GM12891 (cell line): ENCODE results near the gene MYO6.

ENCODE experiments used
- DNase-seq: peaks from one replicate; pipeline ENCODE4 v3.0.0; 2011; ENCODE audit warnings: low spot score; ENCODE audit not compliant: insufficient read length
- FAIRE-seq: peaks from 2 replicates; lab custom pipeline; 2011; peaks lifted over from hg19 to GRCh38; lab: Jason Lieb, UNC
- PAX5 ChIP-seq: IDR thresholded peaks from 2 replicates; pipeline ENCODE4 v1.6.1; 2011; ENCODE audit warnings: low read length, moderate library complexity, mild to moderate bottlenecking; ENCODE audit not compliant: insufficient read depth, severe bottlenecking
- POLR2A ChIP-seq: IDR thresholded peaks from 2 replicates; pipeline ENCODE4 v1.6.1; 2011; ENCODE audit warnings: low read depth, low read length, control low read depth
- POLR2AphosphoS5 ChIP-seq: IDR thresholded peaks from 2 replicates; pipeline ENCODE4 v1.6.1; 2011; ENCODE audit warnings: low read depth, low read length, control low read depth
- POU2F2 ChIP-seq: IDR thresholded peaks from 2 replicates; pipeline ENCODE4 v1.6.1; 2011; ENCODE audit warnings: low read depth, mild to moderate bottlenecking, control low read depth, low read length, moderate library complexity
- SPI1 ChIP-seq: IDR thresholded peaks from 2 replicates; pipeline ENCODE4 v1.6.1; 2011; ENCODE audit warnings: low read depth, low read length, control low read depth
- TAF1 ChIP-seq: IDR thresholded peaks from 2 replicates; pipeline ENCODE4 v1.6.1; 2011; ENCODE audit warnings: low read depth, low read length, control low read depth

The MYO6 gene

DNA sequence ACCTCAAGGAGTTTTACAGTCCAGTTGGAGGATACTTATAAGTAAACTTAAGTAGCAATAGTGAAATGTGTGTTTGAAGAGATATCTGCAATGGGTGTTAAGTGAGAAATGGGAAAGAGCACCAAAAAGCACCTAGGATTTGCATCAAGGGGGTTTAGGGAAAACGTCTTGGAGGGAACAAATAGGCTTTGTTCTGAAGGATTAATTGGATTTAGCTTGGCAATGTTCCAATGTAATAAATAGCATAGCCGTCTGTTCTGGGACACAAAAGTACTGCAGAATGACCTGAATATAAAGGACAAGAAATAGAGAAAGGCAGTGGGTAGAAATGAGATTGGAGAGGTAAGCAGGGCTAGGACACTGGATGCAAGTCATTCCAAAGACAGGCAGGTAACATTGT lies 2.8 kb upstream of the MYO6 start:
- FAIRE-seq (no peak), DNase-seq (no peak)
- no peak for TF ChIP-seq SPI1
- TF ChIP-seq PAX5: no peak
- no peak for TF ChIP-seq POLR2AphosphoS5
- no peak for TF ChIP-seq POLR2A
- TF ChIP-seq TAF1: no peak
- no peak for TF ChIP-seq POU2F2

DNA sequence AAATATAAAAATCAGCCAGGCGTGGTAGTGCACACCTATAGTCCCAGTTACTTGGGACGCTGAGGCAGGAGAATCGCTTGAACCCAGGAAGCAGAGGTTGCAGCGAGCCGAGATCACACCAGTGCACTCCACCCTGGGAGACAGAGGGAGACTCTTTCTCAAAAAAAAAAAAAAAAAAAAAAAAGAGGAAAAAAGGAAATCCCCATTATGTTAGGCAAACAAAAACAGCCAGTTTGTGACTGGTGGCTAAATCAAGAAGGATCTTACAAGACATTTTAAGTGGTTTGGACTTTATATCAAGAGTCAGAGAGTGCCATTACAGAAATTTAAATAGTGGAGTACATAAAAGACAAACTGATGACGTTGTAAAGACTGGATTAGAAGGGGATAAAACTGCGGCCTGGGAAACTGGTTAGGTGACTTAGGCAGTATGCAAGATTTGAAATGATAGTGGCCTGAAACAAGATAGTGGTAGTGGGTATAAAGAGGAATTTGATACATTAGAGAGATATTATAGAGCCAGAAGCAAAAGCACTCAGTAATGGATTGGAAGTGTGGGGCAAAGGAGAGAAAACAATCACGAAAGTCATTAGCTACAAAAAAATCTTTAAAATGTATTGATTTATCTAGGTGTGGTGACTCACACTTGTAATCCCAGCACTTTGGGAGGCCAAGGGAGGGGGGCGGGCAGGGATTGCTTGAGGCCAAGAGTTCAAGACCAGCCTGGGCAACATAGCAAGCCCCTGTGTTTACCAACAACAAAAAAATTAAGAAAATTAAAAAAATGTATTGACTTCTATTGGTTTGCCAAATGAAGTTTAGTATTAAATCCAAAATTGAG lies 1.7 kb upstream of the MYO6 start:
- DNase-seq: no peak
- FAIRE-seq: no peak
- TF ChIP-seq POLR2AphosphoS5: no peak
- TF ChIP-seq POLR2A: no peak
- TF ChIP-seq POU2F2: no peak
- no peak for TF ChIP-seq SPI1
- no peak for TF ChIP-seq TAF1
- TF ChIP-seq PAX5: no peak

DNA sequence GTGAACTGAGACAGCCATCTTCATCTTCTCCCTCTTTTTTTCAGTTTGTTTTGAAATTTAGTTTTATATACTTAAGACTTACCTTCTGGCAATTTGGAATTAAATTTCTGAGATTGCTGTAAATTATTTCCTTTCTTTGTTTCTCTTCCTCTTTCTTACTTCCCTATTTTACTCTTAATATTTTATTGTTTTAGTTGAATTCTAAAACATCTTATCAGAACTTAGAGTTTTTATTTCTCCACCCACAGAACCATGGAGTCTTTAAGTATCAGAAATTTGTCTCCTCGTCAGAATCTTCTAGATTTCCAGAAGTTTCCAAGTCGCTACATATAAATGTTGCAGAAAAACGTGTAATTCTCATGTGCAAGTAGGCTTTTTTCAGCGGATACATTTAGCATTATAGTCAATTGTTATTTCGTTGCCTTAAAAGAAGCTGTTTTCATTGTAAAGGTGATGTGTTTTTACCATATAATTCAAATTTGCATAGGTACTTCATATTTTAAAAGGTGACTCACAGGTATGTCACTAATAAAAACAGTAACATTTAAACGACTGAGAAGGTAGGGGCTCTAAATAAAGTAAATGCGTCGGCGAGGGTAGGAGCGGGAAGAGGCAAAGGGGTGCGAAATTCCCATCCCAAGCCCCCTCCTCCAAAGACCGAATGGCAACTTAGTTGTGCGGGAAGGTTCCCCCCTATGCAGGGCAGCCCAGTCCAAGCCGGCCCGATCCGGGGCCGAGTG lies 866 bp upstream of the MYO6 start:
- TF ChIP-seq SPI1: no peak; the same call in 1 of the 2 replicates
- no peak for TF ChIP-seq TAF1
- TF ChIP-seq POU2F2: no peak
- no peak for TF ChIP-seq POLR2A
- TF ChIP-seq POLR2AphosphoS5: no peak
- no peak for TF ChIP-seq PAX5
- DNase-seq: no peak
- no peak for FAIRE-seq

DNA sequence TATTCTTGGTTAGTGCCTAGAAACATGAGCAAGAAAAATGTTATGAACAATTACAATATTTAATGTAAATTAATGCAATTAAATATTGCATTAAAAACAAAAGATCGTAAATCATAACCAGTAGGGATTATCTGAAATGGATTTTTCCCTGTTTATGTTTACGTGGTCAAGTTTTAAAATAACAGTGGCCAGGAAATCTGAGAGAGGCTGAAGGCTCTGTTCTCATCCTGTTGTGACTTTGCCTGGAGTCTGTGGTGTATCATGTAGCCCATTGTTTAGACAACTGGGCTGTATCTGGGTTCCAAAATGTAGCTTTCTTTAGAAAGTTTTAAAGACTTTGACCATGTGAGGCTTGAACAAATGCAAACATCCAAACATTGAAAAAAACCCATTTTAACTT lies 2.4 kb downstream of the MYO6 start:
- DNase-seq: no peak
- FAIRE-seq: no peak
- TF ChIP-seq POLR2AphosphoS5 (no peak), TAF1 (no peak), POU2F2 (no peak), SPI1 (no peak), POLR2A (no peak)

DNA sequence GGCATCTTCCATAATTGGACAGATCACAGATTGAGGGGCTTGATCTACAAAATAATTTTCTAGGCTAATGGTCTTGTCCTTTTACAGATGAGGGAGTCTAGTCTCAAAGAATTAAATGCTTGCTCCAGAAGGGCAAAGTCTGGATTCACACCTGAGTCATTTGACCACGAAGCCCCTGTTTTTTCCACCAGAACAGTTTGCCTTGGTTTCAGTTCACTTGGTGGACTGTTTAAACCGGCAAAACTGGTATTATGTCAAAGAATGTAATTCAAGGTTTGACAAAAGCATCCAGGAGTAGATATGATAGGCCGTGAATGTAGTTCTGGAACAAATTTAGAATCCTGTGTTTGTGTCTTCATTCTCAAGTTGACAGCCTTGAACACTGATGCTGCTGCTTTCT lies 3.3 kb downstream of the MYO6 start:
- DNase-seq: no peak
- TF ChIP-seq POU2F2 (no peak), TAF1 (no peak), POLR2A (no peak), POLR2AphosphoS5 (no peak), PAX5 (no peak), SPI1 (no peak)
- FAIRE-seq: no peak

DNA sequence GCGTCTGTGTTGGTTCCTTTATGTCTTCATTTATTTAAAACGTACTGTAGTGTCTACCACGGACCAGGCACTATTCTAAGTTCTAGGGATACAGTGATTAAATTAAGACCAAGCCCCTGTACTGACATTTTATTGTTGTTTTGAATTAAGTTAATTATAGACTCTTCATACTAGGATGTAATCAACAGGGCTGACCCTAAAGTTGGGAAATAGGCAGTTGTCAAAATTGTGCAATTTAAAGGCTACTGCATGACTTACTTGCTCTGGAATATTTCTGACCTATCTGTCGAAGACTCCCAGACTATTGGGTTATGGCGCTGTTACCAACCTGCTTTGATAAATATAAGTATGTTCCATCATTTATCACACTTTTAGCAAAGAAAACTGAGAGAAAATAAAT lies 6.7 kb downstream of the MYO6 start:
- FAIRE-seq (no peak), DNase-seq (no peak)
- no peak for TF ChIP-seq POLR2A
- TF ChIP-seq POU2F2: no peak
- no peak for TF ChIP-seq POLR2AphosphoS5
- no peak for TF ChIP-seq TAF1
- no peak for TF ChIP-seq PAX5
- no peak for TF ChIP-seq SPI1

DNA sequence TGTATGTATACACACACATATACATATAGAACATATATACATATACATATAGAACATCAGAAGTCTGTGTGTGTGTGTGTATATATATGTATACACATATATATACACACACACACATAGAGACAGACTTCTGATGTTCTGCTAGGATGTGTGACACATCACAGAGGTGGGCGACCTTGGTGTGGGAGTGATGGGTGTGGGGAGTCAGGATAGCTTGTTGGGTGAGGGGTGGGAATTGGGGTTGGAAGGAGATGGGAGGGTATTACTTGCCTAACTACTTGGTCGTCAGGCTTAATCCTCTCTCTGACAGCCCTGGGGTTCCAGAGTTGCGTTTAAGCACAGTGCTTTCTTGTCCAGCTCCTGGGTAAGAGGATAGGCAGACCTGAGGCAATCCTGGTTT lies 8.3 kb downstream of the MYO6 start:
- no peak for FAIRE-seq

DNA sequence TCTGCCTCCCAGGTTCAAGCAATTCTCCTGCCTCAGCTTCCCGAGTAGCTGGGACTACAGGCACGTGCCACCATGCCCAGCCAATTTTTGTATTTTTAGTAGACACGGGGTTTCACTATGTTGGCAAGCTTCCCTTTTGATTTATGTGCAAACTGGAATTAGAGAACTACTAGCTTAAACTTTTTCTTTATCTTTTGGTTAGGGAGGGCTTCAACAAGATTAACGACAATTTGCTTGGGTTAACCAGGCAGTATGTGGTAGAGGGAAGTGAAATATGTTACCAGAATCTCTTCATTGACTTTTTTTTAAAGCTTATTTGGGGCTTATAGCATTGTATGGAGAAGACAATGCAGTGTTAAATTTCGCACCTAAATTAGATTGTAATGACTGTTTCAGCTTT lies 9.0 kb downstream of the MYO6 start:
- FAIRE-seq: no peak
- TF ChIP-seq POU2F2: no peak
- TF ChIP-seq POLR2A: no peak
- no peak for TF ChIP-seq TAF1
- TF ChIP-seq POLR2AphosphoS5: no peak
- TF ChIP-seq SPI1: no peak
- no peak for TF ChIP-seq PAX5
- no peak for DNase-seq

More for the DNA sequence above, 8.3 kb downstream of the MYO6 start:
- TF ChIP-seq SPI1: no peak
- no peak for TF ChIP-seq POU2F2
- TF ChIP-seq TAF1: no peak
- TF ChIP-seq POLR2A: no peak
- TF ChIP-seq PAX5: no peak
- TF ChIP-seq POLR2AphosphoS5: no peak
- no peak for DNase-seq

DNA sequence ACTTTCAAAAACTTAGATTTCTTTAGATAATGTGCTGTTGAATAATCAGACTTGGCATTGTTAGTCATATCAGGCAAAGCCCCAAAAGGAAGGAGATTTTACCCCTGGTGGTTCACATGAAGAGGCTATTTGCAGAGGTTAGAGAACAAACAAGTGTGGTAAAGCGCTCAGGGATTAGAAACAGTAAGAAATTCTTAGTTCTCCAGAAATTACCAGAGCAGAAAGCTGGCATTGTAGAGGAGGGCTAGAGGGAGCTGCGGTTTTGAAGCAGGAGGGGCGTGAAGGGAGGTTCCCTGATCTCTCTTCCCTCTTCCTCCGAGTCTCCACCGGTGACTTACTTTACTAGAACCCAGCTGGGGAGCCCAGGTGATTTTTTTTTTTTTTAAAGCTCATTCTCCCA lies 10.2 kb downstream of the MYO6 start:
- TF ChIP-seq SPI1: no peak
- TF ChIP-seq PAX5: no peak
- no peak for TF ChIP-seq POLR2A
- TF ChIP-seq POLR2AphosphoS5: no peak
- no peak for TF ChIP-seq TAF1
- TF ChIP-seq POU2F2: no peak
- FAIRE-seq: no peak
- no peak for DNase-seq
